NK-92 treated with Interleukin-12 subunit alpha and Interleukin-12 subunit beta, amount 100 ng/mL, for 24 hours (cell line): Measurements from ENCODE around the gene HOOK2.
A peak's percentile ranks its signal among the peaks of the same experiment; 100 is the strongest.
"Not testable (repeated sequence)": the region's sequence is repeated elsewhere in the genome, so short reads cannot be mapped to it uniquely, and the experiment has no call there.

ENCODE experiments used
- DNase-seq: peaks from one replicate; lab custom pipeline; 2025; lab: John Stamatoyannopoulos, UW

Gene HOOK2

GRCh38 chr19:12721656-12722565, 53.4 kb downstream of the HOOK2 start:
- peak; percentile 45 for DNase-seq

GRCh38 chr19:12720851-12721655, 54.3 kb downstream of the HOOK2 start:
- no peak for DNase-seq

- no peak for DNase-seq
Observed at GRCh38 chr19:12720296-12720695, 55.1 kb downstream of the HOOK2 start.

GRCh38 chr19:12715929-12716328, 59.4 kb downstream of the HOOK2 start:
- no peak for DNase-seq

GRCh38 chr19:12715102-12715501, 60.2 kb downstream of the HOOK2 start:
- no peak for DNase-seq

- not testable (repeated sequence) for DNase-seq
Observed at GRCh38 chr19:12713304-12713703, 62.0 kb downstream of the HOOK2 start.
